NCI-H2107 treated with DMSO at 0.1 percent for 48 hours (cell line): ENCODE measurements around the gene CYP4F8.
"Not testable (repeated sequence)": the region's sequence is repeated elsewhere in the genome, so short reads cannot be mapped to it uniquely, and the experiment has no call there.

Experiments used
- DNase-seq: peaks from one replicate; lab custom pipeline; 2025; ENCODE audit not compliant: unreplicated experiment; lab: John Stamatoyannopoulos, UW

CYP4F8 gene

GRCh38 chr19:15614507-15615379 is at the start of gene CYP4F8:
Gene CYP4F8, plus strand, starts transcription at chr19:15615218. Its CDS starts 399 bp downstream, at chr19:15615617.
- no peak for DNase-seq

GRCh38 chr19:15570420-15570819 is 44.6 kb upstream of the CYP4F8 start:
- no peak for DNase-seq

GRCh38 chr19:15575406-15575805 is 39.6 kb upstream of the CYP4F8 start:
- no peak for DNase-seq

- no peak for DNase-seq
Measured at GRCh38 chr19:15576526-15577156, 38.4 kb upstream of the CYP4F8 start.

- no peak for DNase-seq
Measured at GRCh38 chr19:15577184-15577771, 37.7 kb upstream of the CYP4F8 start.

- DNase-seq = no peak
Measured at GRCh38 chr19:15583346-15583745, 31.7 kb upstream of the CYP4F8 start.

GRCh38 chr19:15584095-15584494 is 30.9 kb upstream of the CYP4F8 start:
- no peak for DNase-seq

- no peak for DNase-seq
Measured at GRCh38 chr19:15584541-15585115, 30.4 kb upstream of the CYP4F8 start.

- no peak for DNase-seq
Measured at GRCh38 chr19:15587663-15588062, 27.4 kb upstream of the CYP4F8 start.

GRCh38 chr19:15588265-15588664 is 26.8 kb upstream of the CYP4F8 start:
- no peak for DNase-seq

GRCh38 chr19:15589760-15590451 is 25.1 kb upstream of the CYP4F8 start:
- DNase-seq = no peak

GRCh38 chr19:15591796-15592195 is 23.2 kb upstream of the CYP4F8 start:
- no peak for DNase-seq

- not testable (repeated sequence) for DNase-seq
Measured at GRCh38 chr19:15592506-15592905, 22.5 kb upstream of the CYP4F8 start.

- not testable (repeated sequence) for DNase-seq
Measured at GRCh38 chr19:15593766-15594165, 21.3 kb upstream of the CYP4F8 start.

GRCh38 chr19:15595069-15595468 is 19.9 kb upstream of the CYP4F8 start:
- no peak for DNase-seq

- DNase-seq = not testable (repeated sequence)
Measured at GRCh38 chr19:15607978-15608925, 6.8 kb upstream of the CYP4F8 start.

- DNase-seq = no peak
Measured at GRCh38 chr19:15609261-15609660, 5.8 kb upstream of the CYP4F8 start.

- no peak for DNase-seq
Measured at GRCh38 chr19:15612342-15612741, 2.7 kb upstream of the CYP4F8 start.

- DNase-seq = no peak
Measured at GRCh38 chr19:15613338-15613737, 1.7 kb upstream of the CYP4F8 start.

- no peak for DNase-seq
Measured at GRCh38 chr19:15615526-15615925, 508 bp downstream of the CYP4F8 start.
